K562 (cell line): ENCODE measurements around the gene SPCS3. TPM values are rescaled to one million over a fixed set of nuclear protein-coding genes. Genes with fewer than 3 reads are reported as not detected.

Source experiments
- ATAC-seq: fragments of 200-7000 bp; cut with Tn5 transposase; 3 replicates; pipeline ENCODE4 v1.9.1; 2020; ENCODE audit warnings: moderate library complexity
- Bru-seq: library from RNA; stranded (reverse); fragments of 400-500 nt; gene quantifications from one replicate; lab custom pipeline; 2021; lab: Mats Ljungman, UMichigan
- BruChase-seq, 2 experiments: library from RNA; stranded (reverse); fragments of 400-500 nt; gene quantifications; one replicate each; lab custom pipeline; 2021; lab: Mats Ljungman, UMichigan
- BruUV-seq: library from RNA; stranded (reverse); fragments of 400-500 nt; replicated peaks from 2 replicates; lab custom pipeline; 2021; lab: Mats Ljungman, UMichigan
- CTCF ChIA-PET: fragments of 300-600 bp; formaldehyde crosslinking; extraction: SDS; loops from one replicate; lab custom pipeline; 2021; ENCODE audit warnings: low intra/inter-chr PET ratio; lab: Yijun Ruan, JAX
- POLR2A ChIA-PET: fragments of 300-600, 350-650 bp; sonication (Branson Sonifier 250); formaldehyde crosslinking; extraction: SDS; loops from one replicate; lab custom pipeline; 2021; ENCODE audit warnings: antibody characterized with exemption, inconsistent platforms; lab: Yijun Ruan, JAX
- DNase-seq, 4 experiments: peaks; one replicate each; pipeline versions ENCODE4 v3.0.0 to v3.0.0-alpha.2; 2011 to 2018; ENCODE audit warnings: low spot score in 3 of 4, mixed read lengths in 3 of 4; ENCODE audit errors: extremely low read depth in 1 of 4
- FAIRE-seq: peaks from 2 replicates; lab custom pipeline; 2011; peaks lifted over from hg19 to GRCh38; lab: Jason Lieb, UNC
- H2AFZ ChIP-seq: 2 replicates; pipeline ENCODE4 v1.6.0; 2011; ENCODE audit warnings: low read depth, low read length, control low read depth, inconsistent platforms
- H3K27ac ChIP-seq: fragments of 200-600 bp; 3 replicates; pipeline ENCODE4 v1.8.0; 2011; ENCODE audit warnings: low read depth, mild to moderate bottlenecking, control low read depth, inconsistent platforms, low read length, moderate library complexity, mixed read lengths; ENCODE audit errors: extremely low read depth
- H3K27me3 ChIP-seq, 2 experiments: fragments of 300-600 bp in 1 of 2; 2 replicates in 1 of 2; 3 replicates in 1 of 2; pipeline versions ENCODE4 v1.6.0 to v1.8.0; 2011; ENCODE audit warnings: inconsistent platforms in 2 of 2, low read length in 2 of 2, mild to moderate bottlenecking in 1 of 2, mixed read lengths in 1 of 2, moderate library complexity in 1 of 2; ENCODE audit not compliant: control insufficient read depth in 2 of 2, insufficient read depth in 2 of 2
- H3K36me3 ChIP-seq: fragments of 300-600 bp; 3 replicates; pipeline ENCODE4 v1.8.0; 2011; ENCODE audit warnings: mild to moderate bottlenecking, low read length, inconsistent platforms; ENCODE audit not compliant: control insufficient read depth, insufficient read depth
- H3K4me1 ChIP-seq, 2 experiments: fragments of 200-600 bp in 1 of 2; replicated peaks in 1 of 2; 2 replicates in 1 of 2; 3 replicates in 1 of 2; pipeline versions ENCODE4 v1.5.1 to v1.8.0; 2011; ENCODE audit warnings: inconsistent platforms in 2 of 2, low read length in 2 of 2, mild to moderate bottlenecking in 1 of 2, mixed read lengths in 1 of 2, moderate library complexity in 1 of 2; ENCODE audit not compliant: control insufficient read depth in 2 of 2, insufficient read depth in 2 of 2
- H3K4me2 ChIP-seq: 2 replicates; pipeline ENCODE4 v1.6.1; 2011; ENCODE audit warnings: low read length, control low read depth, inconsistent platforms, mixed read lengths; ENCODE audit not compliant: insufficient read depth
- H3K4me3 ChIP-seq: fragments of 200-600 bp; sonication (generic), shearing (Covaris generic); 2 replicates; pipeline ENCODE4 v1.5.1; 2016; ENCODE audit warnings: control low read depth, inconsistent platforms
- H3K79me2 ChIP-seq: fragments of 200-600 bp; 3 replicates; pipeline ENCODE4 v1.8.0; 2011; ENCODE audit warnings: low read length, inconsistent platforms; ENCODE audit not compliant: control insufficient read depth, insufficient read depth
- H3K9ac ChIP-seq, 2 experiments: 2 replicates each; pipeline versions ENCODE4 v1.6.0 to v1.6.1; 2011; ENCODE audit warnings: low read depth in 2 of 2, low read length in 2 of 2, control low read depth in 1 of 2, inconsistent platforms in 1 of 2, mild to moderate bottlenecking in 1 of 2, mixed read lengths in 1 of 2; ENCODE audit not compliant: insufficient read depth in 1 of 2
- H3K9me1 ChIP-seq: one replicate; pipeline ENCODE4 v1.6.0; 2011; ENCODE audit warnings: inconsistent platforms, mild to moderate bottlenecking, low read length, moderate library complexity; ENCODE audit not compliant: control insufficient read depth, insufficient read depth
- H3K9me3 ChIP-seq: replicated peaks from 2 replicates; pipeline ENCODE4 v1.5.1; 2011; ENCODE audit warnings: low read depth, low read length, inconsistent platforms; ENCODE audit not compliant: control insufficient read depth, insufficient read depth
- H4K20me1 ChIP-seq: replicated peaks from 2 replicates; pipeline ENCODE4 v1.6.1; 2011; ENCODE audit warnings: low read length, inconsistent platforms, mixed read lengths; ENCODE audit not compliant: control insufficient read depth, insufficient read depth
- CBX2 ChIP-seq: fragments of 200-600 bp; sonication (generic); IDR thresholded peaks from one replicate; pipeline ENCODE4 v1.6.1; 2012; ENCODE audit warnings: mild to moderate bottlenecking, low read length, inconsistent platforms; ENCODE audit not compliant: insufficient read depth, poor library complexity, severe bottlenecking
- CTBP1 ChIP-seq: fragments of 450-650 bp; IDR thresholded peaks from 2 replicates; pipeline ENCODE4 v1.6.1; 2016; ENCODE audit warnings: borderline replicate concordance
- ESRRA ChIP-seq: fragments of 450-650 bp; IDR thresholded peaks from 2 replicates; pipeline ENCODE4 v1.6.1; 2014; ENCODE audit warnings: low read depth, mild to moderate bottlenecking, moderate library complexity, borderline replicate concordance
- MAZ ChIP-seq, 2 experiments: fragments of 450-650 bp in 1 of 2; sonication (generic) in 1 of 2; formaldehyde crosslinking; IDR thresholded peaks in 1 of 2; conservative IDR thresholded peaks in 1 of 2; 2 replicates each; pipeline versions ENCODE4 v1.4.0 to v1.5.0; 2020; ENCODE audit warnings: mild to moderate bottlenecking in 1 of 2, missing genetic modification reagents in 1 of 2
- TAF9B ChIP-seq: fragments of 450-650 bp; IDR thresholded peaks from 2 replicates; pipeline ENCODE4 v1.6.1; 2018; ENCODE audit warnings: mild to moderate bottlenecking; ENCODE audit not compliant: partially characterized antibody
- TRIM28 ChIP-seq: fragments of 450-650 bp; IDR thresholded peaks from 2 replicates; pipeline ENCODE4 v1.6.1; 2017
- UBTF ChIP-seq, 2 experiments: IDR thresholded peaks; 2 replicates each; pipeline ENCODE4 v1.6.1; 2012; ENCODE audit warnings: improper control_type of control experiment in 2 of 2, low read depth in 2 of 2, low read length in 2 of 2, borderline replicate concordance in 1 of 2
- ZNF444 ChIP-seq: fragments of 250-450 bp; sonication (Bioruptor Pico); IDR thresholded peaks from 2 replicates; pipeline ENCODE4 v1.4.0; 2020; ENCODE audit warnings: mild to moderate bottlenecking, moderate library complexity
- ZZZ3 ChIP-seq: fragments of 450-650 bp; IDR thresholded peaks from 2 replicates; pipeline ENCODE4 v1.6.1; 2016; ENCODE audit warnings: antibody characterized with exemption, mild to moderate bottlenecking, moderate library complexity
- WGBS: fragments of 100-300 bp; shearing (Covaris generic); methylation state at CpG from one replicate; pipeline ENCODE4 v1.1.6; 2016; ENCODE audit warnings: low coverage, mixed read lengths; ENCODE audit not compliant: insufficient coverage; ENCODE audit errors: missing lambda C conversion rate; 5-methylcytosine and 5-hydroxymethylcytosine counted together
- in situ Hi-C: fragments of 300-500 bp; cut with MboI; formaldehyde crosslinking; loops from 4 replicates; pipeline ENCODE4 v1.15.0; 2018; ENCODE audit warnings: inconsistent platforms, mixed read lengths
- intact Hi-C: fragments of 100-400 bp; cut with micrococcal nuclease; formaldehyde crosslinking; loops from 2 replicates; pipeline ENCODE4 v1.14.2; 2022
- long read RNA-seq, 3 experiments: library from polyadenylated mRNA in 2 of 3; library from RNA in 1 of 3; unstranded in 2 of 3; stranded (forward) in 1 of 3; transcript quantifications; one replicate each; pipeline ENCODE4 v2.0.0, GENCODE V29; 2019 to 2022
- polyA minus RNA-seq, 3 experiments: library from RNA; depleted of rRNA, polyadenylated mRNA; stranded (reverse); fragments of >200 nt; gene quantifications; 2 replicates each; pipeline ENCODE4 v1.2.3, GENCODE V29; 2011
- polyA plus RNA-seq, 8 experiments: library from polyadenylated mRNA; depleted of rRNA in 4 of 8; stranded (reverse) in 5 of 8; unstranded in 3 of 8; fragments of >200 nt; fragmentation: Nextera tagmentation in 2 of 8; fragmentation: Illumina TruSeq in 1 of 8; extraction: Ambion mirVana in 2 of 8; extraction: Trizol in 1 of 8; gene quantifications; 2 replicates each; pipeline versions ENCODE4 v1.2.1 to v1.2.3, GENCODE V29; 2011 to 2014; ENCODE audit warnings: inconsistent platforms in 1 of 8, missing spikeins in 1 of 8
- total RNA-seq, 7 experiments: library from RNA; depleted of rRNA in 6 of 7; stranded (reverse); fragments of >200 nt in 6 of 7; fragmentation: Illumina TruSeq in 2 of 7; extraction: Trizol in 2 of 7; gene quantifications; 2 replicates each; pipeline versions ENCODE4 v1.2.1 to v1.2.3, GENCODE V29; 2011 to 2021; ENCODE audit warnings: low replicate concordance in 1 of 7
- TF ChIP-seq, protein P1 (sequence below): fragments of 200-800 bp; sonication (Bioruptor generic); IDR thresholded peaks from 2 replicates; pipeline ENCODE4 v1.6.1; 2017; ENCODE audit warnings: missing genetic modification characterization, missing compliant biosample characterization

The SPCS3 gene
- 74.2 and 192 TPM in 2 replicates for total RNA-seq (2011; cell fraction: chromatin; rRNA removed; ENCODE audit: low replicate concordance)
- 80.8 and 84.5 TPM in 2 replicates for total RNA-seq (2011; cell fraction: nucleolus; rRNA removed)
- 128 and 217 TPM in 2 replicates for total RNA-seq (2011; cell fraction: nucleoplasm; rRNA removed)
- 66.6 and 101 TPM in 2 replicates for total RNA-seq (2014; rRNA removed)
- total RNA-seq (2014; rRNA removed; fragmentation: Illumina TruSeq; extraction: Trizol) = 154 and 168 TPM in 2 replicates
- total RNA-seq (2015; rRNA removed; fragmentation: Illumina TruSeq; extraction: Trizol) = 124 and 133 TPM in 2 replicates
- total RNA-seq (2021) = 196 and 217 TPM in 2 replicates
- polyA plus RNA-seq (2011; rRNA removed) = 94.9 and 119 TPM in 2 replicates
- polyA plus RNA-seq (2011; cell fraction: cytosol; rRNA removed) = 20.7 and 41.3 TPM in 2 replicates
- 59.0 and 73.2 TPM in 2 replicates for polyA plus RNA-seq (2011; cell fraction: nucleus; rRNA removed)
- polyA plus RNA-seq (2012) = 85.5 and 87.4 TPM in 2 replicates
- 71.2 and 85.4 TPM in 2 replicates for polyA plus RNA-seq (2014; fragmentation: Illumina TruSeq; extraction: Trizol)
- 10 to 100 TPM; 71.4 to 80.2 TPM for polyA plus RNA-seq (2014; fragmentation: Nextera tagmentation; extraction: Ambion mirVana)
- polyA plus RNA-seq (2014; rRNA removed) = 64.6 and 73.9 TPM in 2 replicates
- 81.1 and 93.9 TPM in 2 replicates for polyA minus RNA-seq (2011; rRNA and poly(A)+ RNA removed)
- 39.5 and 49.4 TPM in 2 replicates for polyA minus RNA-seq (2011; cell fraction: cytosol; rRNA and poly(A)+ RNA removed)
- 87.2 and 126 TPM in 2 replicates for polyA minus RNA-seq (2011; cell fraction: nucleus; rRNA and poly(A)+ RNA removed)
- percentile 97 among the genes with signal in this experiment for Bru-seq, nascent RNA
- percentile 98 among the genes with signal in this experiment for BruChase-seq, experiment 1, labeled RNA remaining after a 2-hour chase
- percentile 98 among the genes with signal in this experiment for BruChase-seq, experiment 2, labeled RNA remaining after a 6-hour chase
- long read RNA-seq, experiment 1, full-length matches to known transcripts = 135 of 263 reads
- long read RNA-seq, experiment 1, partial matches to known transcripts = 7 of 263 reads
- long read RNA-seq, experiment 1, other reads (novel, unspliced or antisense) = 121 of 263 reads
- long read RNA-seq, experiment 2, full-length matches to known transcripts = 28 of 125 reads
- long read RNA-seq, experiment 2, partial matches to known transcripts = 4 of 125 reads
- long read RNA-seq, experiment 2, other reads (novel, unspliced or antisense) = 93 of 125 reads
- long read RNA-seq, experiment 3, full-length matches to known transcripts = 89 of 93 reads
- long read RNA-seq, experiment 3, partial matches to known transcripts = 0 of 93 reads
- long read RNA-seq, experiment 3, other reads (novel, unspliced or antisense) = 4 of 93 reads

GRCh38 chr4:176319704-176320339 is at the start of gene SPCS3:
SPCS3 (plus strand) TSS chr4:176319966; CDS start chr4:176320077, 111 bp downstream.
- peak; percentile 95 to 97 (median 96) for DNase-seq
- Histone ChIP-seq H3K4me1 (peaks cover 0 to 7% of the 10 kb centered on the region in 2 experiments; a peak in 3 of 5 replicates), H2AFZ (peak within 1 kb of the TSS; percentile 96), H3K27me3 (no peaks in the 10 kb centered on the region), H3K9ac (peak within 1 kb of the TSS; percentile 95 to 99), H3K4me3 (peak within 1 kb of the TSS; percentile 92), H3K9me3 (no peaks in the 10 kb centered on the region), H4K20me1 (peaks cover 8% of the 10 kb centered on the region; the same call in 1 of the 2 replicates), H3K4me2 (peak within 1 kb of the TSS; percentile 93), H3K79me2 (peaks cover 51% of the 10 kb centered on the region), H3K36me3 (peaks cover 23% of the 10 kb centered on the region; the same call in 2 of the 3 replicates), H3K9me1 (no peaks in the 10 kb centered on the region), H3K27ac (peak within 1 kb of the TSS; percentile 97)
- peak; percentile 93 for ATAC-seq
- ChIA-PET POLR2A (interaction anchor here (1.4 kb wide), 1 partner anchor 26 kb away, joined by 3 read pairs; no protein-coding TSS in a partner anchor), CTCF (no interaction called here)
- WGBS = under 1% methylated on average over 43 of the region's 94 CpGs
- BruUV-seq = no TSS peak
- intact Hi-C loops = loop anchor here (10.0 kb wide), 1 partner anchor 1665 kb away; no protein-coding TSS in a partner anchor
- peak; percentile 84 for FAIRE-seq
- in situ Hi-C loops = no loop called here
- TF ChIP-seq MAZ (CRISPR knock-in tag; conservative IDR thresholded peaks at IDR 0.05 in 1 of 2, IDR thresholded peaks at IDR 0.05 in 1 of 2) (peak; percentile 42 to 84; a peak in 2 of 4 replicates), ZNF444 (CRISPR knock-in tag) (no peak), CBX2 (no peak), TRIM28 (no peak), CTBP1 (peak; percentile 97), ESRRA (peak; percentile 40; the same call in 1 of the 2 replicates), UBTF (IDR thresholded peaks at IDR 0.05; ENCODE audit: borderline replicate concordance in 1 of 2, low read depth in 2 of 2, low read length in 2 of 2) (peak; percentile 34 to 60; a peak in 2 of 4 replicates), TAF9B (no peak), ZZZ3 (no peak)
- TF ChIP-seq, protein P1, sequence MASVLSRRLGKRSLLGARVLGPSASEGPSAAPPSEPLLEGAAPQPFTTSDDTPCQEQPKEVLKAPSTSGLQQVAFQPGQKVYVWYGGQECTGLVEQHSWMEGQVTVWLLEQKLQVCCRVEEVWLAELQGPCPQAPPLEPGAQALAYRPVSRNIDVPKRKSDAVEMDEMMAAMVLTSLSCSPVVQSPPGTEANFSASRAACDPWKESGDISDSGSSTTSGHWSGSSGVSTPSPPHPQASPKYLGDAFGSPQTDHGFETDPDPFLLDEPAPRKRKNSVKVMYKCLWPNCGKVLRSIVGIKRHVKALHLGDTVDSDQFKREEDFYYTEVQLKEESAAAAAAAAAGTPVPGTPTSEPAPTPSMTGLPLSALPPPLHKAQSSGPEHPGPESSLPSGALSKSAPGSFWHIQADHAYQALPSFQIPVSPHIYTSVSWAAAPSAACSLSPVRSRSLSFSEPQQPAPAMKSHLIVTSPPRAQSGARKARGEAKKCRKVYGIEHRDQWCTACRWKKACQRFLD = peak; percentile 54; the same call in 1 of the 2 replicates
